Stimulated activated CD4-positive, alpha-beta T cell treated with anti-CD3 and anti-CD28 coated beads, Interleukin-4, amount 100 ng/mL, for 1 hour (primary cell): Measurements from ENCODE around the gene KLF12.

Experiments used
- DNase-seq: peaks from one replicate; pipeline ENCODE4 v3.0.0-alpha.2; 2020

Gene KLF12

GRCh38 chr13:74134221-74134776 is at the start of gene KLF12:
KLF12 (minus strand) TSS chr13:74134404.
- peak; percentile 87 for DNase-seq

GRCh38 chr13:74182491-74182890 is 48.3 kb upstream of the KLF12 start:
- no peak for DNase-seq

- DNase-seq: no peak
Measured at GRCh38 chr13:74174810-74175209, 40.6 kb upstream of the KLF12 start.

GRCh38 chr13:74173822-74174221 is 39.6 kb upstream of the KLF12 start:
- no peak for DNase-seq

- no peak for DNase-seq
Measured at GRCh38 chr13:74171641-74172040, 37.4 kb upstream of the KLF12 start.

GRCh38 chr13:74169676-74170075 is 35.5 kb upstream of the KLF12 start:
- DNase-seq: no peak

- DNase-seq: no peak
Measured at GRCh38 chr13:74168263-74168675, 34.1 kb upstream of the KLF12 start.

GRCh38 chr13:74166261-74167004 is 32.2 kb upstream of the KLF12 start:
- no peak for DNase-seq

- no peak for DNase-seq
Measured at GRCh38 chr13:74162782-74163181, 28.6 kb upstream of the KLF12 start.

- no peak for DNase-seq
Measured at GRCh38 chr13:74162135-74162534, 27.9 kb upstream of the KLF12 start.

- no peak for DNase-seq
Measured at GRCh38 chr13:74158571-74159352, 24.6 kb upstream of the KLF12 start.

GRCh38 chr13:74158028-74158427 is 23.8 kb upstream of the KLF12 start:
- no peak for DNase-seq

GRCh38 chr13:74154981-74155380 is 20.8 kb upstream of the KLF12 start:
- DNase-seq: no peak

GRCh38 chr13:74153316-74153715 is 19.1 kb upstream of the KLF12 start:
- DNase-seq: no peak

- DNase-seq: no peak
Measured at GRCh38 chr13:74151859-74152258, 17.7 kb upstream of the KLF12 start.

GRCh38 chr13:74148352-74148751 is 14.1 kb upstream of the KLF12 start:
- DNase-seq: no peak

- DNase-seq: no peak
Measured at GRCh38 chr13:74145249-74145975, 11.2 kb upstream of the KLF12 start.

- DNase-seq: no peak
Measured at GRCh38 chr13:74144269-74144668, 10.1 kb upstream of the KLF12 start.

GRCh38 chr13:74142257-74142656 is 8.1 kb upstream of the KLF12 start:
- DNase-seq: no peak

- DNase-seq: no peak
Measured at GRCh38 chr13:74138241-74138640, 4.0 kb upstream of the KLF12 start.

GRCh38 chr13:74136084-74136658 is 2.0 kb upstream of the KLF12 start:
- peak; percentile 27 for DNase-seq

- DNase-seq: peak; percentile 60
Measured at GRCh38 chr13:74135326-74136083, 1.3 kb upstream of the KLF12 start.
